HuH-7.5 (cell line): ENCODE data around the gene TAF6.

Source experiments
- DNase-seq: peaks from one replicate; pipeline ENCODE4 v3.0.0; 2011; ENCODE audit warnings: low spot score

TAF6 gene

DNA sequence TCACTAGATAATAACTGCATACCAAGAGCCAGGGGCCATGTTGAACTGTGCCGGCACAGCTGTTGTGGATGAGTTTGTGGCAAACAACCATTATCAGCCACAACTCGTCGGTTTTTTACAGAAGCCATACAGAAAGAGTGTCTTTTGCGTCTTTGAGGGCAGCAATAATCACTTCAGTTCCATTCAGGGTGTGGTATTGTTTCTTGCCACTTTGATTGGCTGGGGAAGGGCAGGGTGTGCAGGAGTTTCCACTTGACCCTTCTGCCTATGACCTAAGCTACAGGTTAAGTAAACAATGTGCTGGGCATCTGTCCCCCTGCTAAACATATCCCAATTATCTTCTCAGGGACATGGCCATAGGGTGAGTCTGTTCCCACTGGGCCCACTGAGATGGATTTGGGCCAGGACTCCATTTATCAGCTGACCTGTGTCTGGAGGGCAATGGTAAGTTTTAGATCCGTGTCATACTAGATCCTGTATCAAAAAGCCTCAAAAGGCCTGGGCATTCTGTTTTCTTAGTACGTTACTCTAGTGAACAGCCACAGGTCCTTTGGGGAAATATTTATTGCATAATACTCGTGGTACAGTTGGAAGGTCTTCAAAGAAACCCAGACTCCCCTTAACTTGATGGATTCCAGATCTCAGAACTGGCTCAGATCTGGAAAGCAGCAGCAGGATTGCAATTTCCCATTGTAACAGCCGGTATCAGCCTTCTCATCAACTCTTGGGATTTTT is 53.5 kb downstream of the TAF6 start:
- DNase-seq, result peak; percentile 35

GRCh38 chr7:100064162-100064561 is 55.0 kb downstream of the TAF6 start:
- no peak for DNase-seq

- DNase-seq, result no peak
These were observed 55.8 kb downstream of the TAF6 start for GRCh38 chr7:100063376-100063775.

DNA sequence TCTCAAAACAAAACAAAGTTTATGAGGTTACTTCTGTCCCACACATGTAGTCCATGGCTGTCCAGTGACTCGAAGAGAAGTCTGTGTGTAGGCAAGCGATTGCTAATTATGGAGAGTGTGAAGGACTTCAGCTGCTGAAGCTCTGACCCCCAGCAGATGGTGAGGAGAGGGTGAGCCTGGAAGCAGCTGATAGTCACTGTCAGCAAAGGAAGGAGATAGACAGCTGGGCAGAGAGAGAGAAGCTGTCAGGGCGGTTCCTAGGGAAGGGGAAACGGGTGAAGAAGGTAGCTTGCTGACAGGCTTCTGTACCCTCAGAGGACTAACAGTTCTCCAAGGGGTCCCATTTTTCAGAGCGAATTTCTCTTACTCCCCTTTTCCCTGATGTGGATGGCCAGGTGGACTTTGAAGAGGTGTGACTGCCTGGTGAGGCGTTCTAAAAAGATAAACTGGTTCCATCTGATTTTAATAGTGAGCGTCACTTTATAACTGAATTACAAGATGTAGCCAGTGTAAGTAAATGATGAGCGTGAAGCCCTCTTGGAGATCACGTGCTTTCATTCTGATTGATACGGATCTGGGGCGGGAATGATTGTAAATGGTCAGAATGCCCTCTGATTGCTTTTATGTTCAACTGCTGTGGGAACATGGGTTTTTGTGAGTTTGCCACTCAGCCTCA is 57.5 kb downstream of the TAF6 start:
- no peak for DNase-seq

GRCh38 chr7:100059251-100059739 is 59.9 kb downstream of the TAF6 start:
- DNase-seq, result no peak
